Colonic mucosa (tissue), 4 donors: Measurements from ENCODE around the gene ATP7B. TPM values are rescaled to one million over a fixed set of nuclear protein-coding genes. Genes with fewer than 3 reads are reported as not detected.

Experiments used
- DNase-seq: peaks from one replicate; pipeline ENCODE4 v3.0.0-alpha.2; 2020
- H3K27ac ChIP-seq: fragments of 200-600 bp; one replicate; pipeline ENCODE4 v1.8.0; 2021
- H3K27me3 ChIP-seq: fragments of 200-600 bp; one replicate; pipeline ENCODE4 v1.8.0; 2021
- H3K36me3 ChIP-seq: fragments of 200-600 bp; one replicate; pipeline ENCODE4 v1.8.0; 2021
- H3K4me1 ChIP-seq: fragments of 200-600 bp; one replicate; pipeline ENCODE4 v1.8.0; 2021; ENCODE audit warnings: mild to moderate bottlenecking
- H3K4me3 ChIP-seq: fragments of 200-600 bp; one replicate; pipeline ENCODE4 v1.8.0; 2021
- H3K9ac ChIP-seq, 2 donors: one replicate each; pipeline ENCODE4 v1.7.0; 2013; ENCODE audit warnings: control low read depth in 2 of 2, low read depth in 2 of 2, low read length in 2 of 2
- H3K9me3 ChIP-seq: fragments of 200-600 bp; one replicate; pipeline ENCODE4 v1.8.0; 2021
- intact Hi-C: fragments of 100-400 bp; cut with DNase I; formaldehyde crosslinking; loops from one replicate; pipeline ENCODE4 v1.14.1; 2022
- total RNA-seq, 2 donors: library from RNA; stranded (reverse); fragmentation: NEBNext Ultra II Directional in 1 of 2; extraction: Animal tissue kit (Norgen Biotek cat#: 25700) in 1 of 2; gene quantifications; one replicate each; pipeline ENCODE4 v1.2.1, GENCODE V29; 2021
- TF ChIP-seq, protein P1 (sequence below): fragments of 200-600 bp; IDR thresholded peaks from one replicate; pipeline ENCODE4 v1.8.0; 2022; ENCODE audit warnings: antibody characterized with exemption, mild to moderate bottlenecking
- donor health status: healthy.
- donor health status: DM: no; HTN: no; CAD: no.
- donor health status: DM: no; HTN: no; CAD: no.

ATP7B gene
- total RNA-seq, 2 donors from 2014 or later = 14.0 to 18.8 TPM

- peaks cover 29% of the 10 kb centered on the region for H3K4me1 ChIP-seq
Measured at GRCh38 chr13:51957377-51958216, 53.7 kb downstream of the ATP7B start.

DNA sequence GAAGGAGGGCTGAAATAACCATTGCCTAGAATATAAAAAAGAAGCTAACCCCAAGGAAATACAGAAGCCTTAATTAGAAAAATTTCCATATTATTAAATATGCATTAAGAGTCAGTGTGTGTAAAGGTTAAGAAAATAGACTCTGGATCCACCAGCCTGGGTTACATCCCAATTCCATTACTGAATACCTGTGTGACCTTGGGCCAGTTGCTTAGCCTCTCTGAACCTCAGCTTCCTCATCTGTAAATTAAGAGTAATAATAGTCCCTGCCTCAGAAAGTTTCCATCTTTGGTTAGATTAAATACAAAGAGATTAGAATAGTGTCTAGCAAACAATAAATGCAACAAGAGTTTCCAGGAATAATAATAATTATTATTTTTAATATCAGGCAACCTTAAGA lies 54.5 kb downstream of the ATP7B start:
- TF ChIP-seq, protein P1, sequence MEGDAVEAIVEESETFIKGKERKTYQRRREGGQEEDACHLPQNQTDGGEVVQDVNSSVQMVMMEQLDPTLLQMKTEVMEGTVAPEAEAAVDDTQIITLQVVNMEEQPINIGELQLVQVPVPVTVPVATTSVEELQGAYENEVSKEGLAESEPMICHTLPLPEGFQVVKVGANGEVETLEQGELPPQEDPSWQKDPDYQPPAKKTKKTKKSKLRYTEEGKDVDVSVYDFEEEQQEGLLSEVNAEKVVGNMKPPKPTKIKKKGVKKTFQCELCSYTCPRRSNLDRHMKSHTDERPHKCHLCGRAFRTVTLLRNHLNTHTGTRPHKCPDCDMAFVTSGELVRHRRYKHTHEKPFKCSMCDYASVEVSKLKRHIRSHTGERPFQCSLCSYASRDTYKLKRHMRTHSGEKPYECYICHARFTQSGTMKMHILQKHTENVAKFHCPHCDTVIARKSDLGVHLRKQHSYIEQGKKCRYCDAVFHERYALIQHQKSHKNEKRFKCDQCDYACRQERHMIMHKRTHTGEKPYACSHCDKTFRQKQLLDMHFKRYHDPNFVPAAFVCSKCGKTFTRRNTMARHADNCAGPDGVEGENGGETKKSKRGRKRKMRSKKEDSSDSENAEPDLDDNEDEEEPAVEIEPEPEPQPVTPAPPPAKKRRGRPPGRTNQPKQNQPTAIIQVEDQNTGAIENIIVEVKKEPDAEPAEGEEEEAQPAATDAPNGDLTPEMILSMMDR = no peak
- intact Hi-C loops = no loop called here
- Histone ChIP-seq H3K9me3 (no peaks in the 10 kb centered on the region), H3K9ac (peak overlapping the region in 1 of 2 donors; percentile 78), H3K27ac (peak overlapping the region; percentile 80), H3K36me3 (no peaks in the 10 kb centered on the region), H3K27me3 (no peaks in the 10 kb centered on the region), H3K4me3 (no peak overlapping the region), H3K4me1 (peaks cover 22% of the 10 kb centered on the region)
- DNase-seq = no peak

More at GRCh38 chr13:51957377-51958216, 53.7 kb downstream of the ATP7B start:
- TF ChIP-seq, protein P1 = no peak
- peak overlapping the region in 1 of 2 donors; percentile 2 for H3K9ac ChIP-seq
- intact Hi-C loops = no loop called here
- no peak for DNase-seq
- no peaks in the 10 kb centered on the region for H3K36me3 ChIP-seq
- H3K27me3 ChIP-seq = no peaks in the 10 kb centered on the region
- no peaks in the 10 kb centered on the region for H3K9me3 ChIP-seq
- peak overlapping the region; percentile 80 for H3K27ac ChIP-seq
- no peak overlapping the region for H3K4me3 ChIP-seq

DNA sequence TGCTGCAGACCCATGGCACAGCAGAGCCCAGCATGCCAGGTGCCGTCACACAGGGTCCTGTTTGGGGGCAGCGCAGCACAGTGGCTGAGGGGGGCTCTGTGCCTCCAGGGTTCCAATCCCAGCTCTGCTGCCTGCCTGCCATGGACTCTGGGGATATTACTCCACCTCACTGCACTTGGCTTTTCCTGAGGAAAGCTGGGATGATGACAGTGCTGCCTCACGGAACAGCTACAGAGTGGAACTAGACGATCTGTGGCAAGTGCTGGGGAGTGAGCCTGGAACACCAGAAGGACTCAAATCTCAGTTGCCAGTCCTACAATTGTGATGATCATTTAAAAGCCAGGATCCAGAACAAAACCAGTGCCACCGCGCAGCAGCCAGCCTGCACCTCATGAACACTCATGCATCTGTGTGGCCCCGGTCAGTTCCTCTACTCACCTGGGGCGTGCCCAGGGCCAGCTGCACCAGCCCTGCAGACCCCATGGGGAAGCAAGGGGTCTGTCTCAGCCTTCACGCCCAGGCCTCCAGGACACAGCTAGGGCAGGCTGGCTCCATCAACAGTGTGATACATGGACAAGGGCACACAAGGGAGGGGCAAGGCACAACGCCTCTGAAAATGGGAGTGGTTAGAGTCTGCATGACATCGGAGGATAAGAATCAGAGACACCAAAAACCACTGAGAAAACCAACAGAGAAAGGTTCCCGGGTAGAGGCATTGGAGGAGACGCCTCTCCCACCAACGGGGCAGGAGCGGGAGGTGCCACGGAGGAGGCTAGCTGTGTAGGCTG lies 55.2 kb downstream of the ATP7B start:
- Histone ChIP-seq H3K27me3 (no peaks in the 10 kb centered on the region), H3K36me3 (no peaks in the 10 kb centered on the region), H3K27ac (peak overlapping the region; percentile 18), H3K4me3 (no peak overlapping the region), H3K4me1 (peaks cover 22% of the 10 kb centered on the region), H3K9ac (peak overlapping the region in 1 of 2 donors; percentile 78), H3K9me3 (no peaks in the 10 kb centered on the region)
- DNase-seq = peak; percentile 64
- intact Hi-C loops = no loop called here
- TF ChIP-seq, protein P1 = no peak

GRCh38 chr13:51955281-51955771 lies 55.9 kb downstream of the ATP7B start:
- TF ChIP-seq, protein P1 = no peak
- intact Hi-C loops = no loop called here
- peak overlapping the region; percentile 18 for H3K27ac ChIP-seq
- peak; percentile 69 for DNase-seq
- H3K9ac ChIP-seq = peak overlapping the region in 1 of 2 donors; percentile 78
- no peaks in the 10 kb centered on the region for H3K9me3 ChIP-seq
- no peaks in the 10 kb centered on the region for H3K27me3 ChIP-seq
- H3K4me1 ChIP-seq = peaks cover 21% of the 10 kb centered on the region
- H3K36me3 ChIP-seq = no peaks in the 10 kb centered on the region
- no peak overlapping the region for H3K4me3 ChIP-seq

DNA sequence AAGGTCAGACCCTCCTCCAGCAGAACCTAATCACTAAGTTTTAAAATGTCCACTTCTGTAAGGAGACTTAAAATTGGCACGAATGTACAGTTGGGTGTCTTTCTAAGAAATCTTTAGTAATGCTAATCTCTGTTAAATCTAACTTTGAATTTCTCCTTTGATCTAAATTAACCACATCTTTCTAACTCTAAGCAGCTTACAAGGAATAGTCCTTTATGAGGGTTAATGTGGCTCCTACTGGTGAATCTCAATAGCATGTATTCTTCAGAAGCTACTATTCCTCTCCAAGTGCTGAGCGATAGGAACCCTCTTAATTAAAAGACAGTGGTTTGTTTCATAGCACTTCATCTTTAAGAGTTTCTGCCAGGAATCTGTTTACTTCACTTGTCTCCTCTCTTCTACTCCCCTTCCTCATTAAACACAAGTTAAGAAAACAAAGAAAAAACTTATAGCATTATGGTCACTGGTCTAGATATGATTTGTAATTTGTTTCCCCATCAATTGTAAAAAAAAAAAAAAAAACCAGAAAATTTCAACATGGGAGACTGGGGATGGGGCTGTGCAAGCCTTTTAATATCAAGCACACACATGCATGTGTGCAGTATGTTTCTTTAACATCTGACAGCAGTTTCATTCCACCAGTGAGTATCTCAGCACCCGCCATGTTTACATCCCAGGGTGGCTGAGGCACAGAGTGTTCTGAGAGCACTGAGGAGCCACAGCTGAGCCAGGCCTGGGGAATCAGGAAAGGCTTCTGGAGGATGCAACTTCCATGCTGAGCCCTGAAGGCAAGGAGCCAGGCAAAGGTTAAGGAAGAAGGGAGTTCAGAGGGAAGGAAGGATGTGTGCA lies 57.7 kb downstream of the ATP7B start:
- Histone ChIP-seq H3K4me1 (peaks cover 14% of the 10 kb centered on the region), H3K27ac (no peak overlapping the region), H3K4me3 (no peak overlapping the region), H3K36me3 (no peaks in the 10 kb centered on the region), H3K9me3 (no peaks in the 10 kb centered on the region), H3K9ac (no peak overlapping the region), H3K27me3 (no peaks in the 10 kb centered on the region)
- no peak for DNase-seq
- intact Hi-C loops = no loop called here
- TF ChIP-seq, protein P1 = no peak
